ENCODE data around the gene RECK.
"Not testable (repeated sequence)": the region's sequence is repeated elsewhere in the genome, so short reads cannot be mapped to it uniquely, and the experiment has no call there.

The RECK gene

DNA sequence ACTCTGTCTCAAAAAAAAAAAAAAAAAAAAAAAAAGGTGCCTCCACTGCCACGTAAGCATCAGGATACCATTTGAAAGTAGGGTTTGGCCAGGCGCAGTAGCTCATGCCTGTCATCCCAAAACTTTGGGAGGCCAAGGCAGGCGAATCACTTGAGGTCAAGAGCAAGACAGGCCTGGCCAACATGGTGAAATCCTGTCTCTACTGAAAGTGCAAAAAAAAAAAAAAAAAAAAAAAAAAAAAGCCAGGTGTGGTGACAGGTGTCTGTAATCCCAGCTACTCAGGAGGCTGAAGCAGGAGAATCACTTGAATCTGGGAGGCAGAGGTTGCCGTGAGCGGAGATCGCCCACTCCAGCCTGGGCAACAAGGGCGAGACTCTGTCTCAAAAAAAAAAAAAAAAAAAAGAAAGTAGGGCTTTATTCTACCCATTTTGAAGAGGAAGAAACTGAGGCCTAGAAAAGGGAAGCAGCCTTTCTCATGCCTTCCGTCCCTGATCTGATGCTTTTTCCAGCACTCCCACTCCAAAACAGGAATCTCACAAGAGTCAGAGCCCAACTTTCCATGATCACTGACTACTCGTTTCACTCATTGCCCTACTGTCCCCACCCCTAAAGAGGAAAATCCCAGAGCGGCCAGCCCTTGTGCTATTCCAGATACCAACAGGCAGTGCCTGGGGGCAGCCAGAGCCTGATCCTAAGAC is 116.2 kb downstream of the RECK start:
- no peak for DNase-seq (ENCODE audit: low read depth)
- H3K4me3 ChIP-seq (ENCODE audit: low read length) = no peak overlapping the region
- no peak for TF ChIP-seq CTCF (IDR thresholded peaks at IDR 0.05; ENCODE audit: insufficient read depth, low read depth, low read length, missing control alignments)

- H3K4me3 ChIP-seq (ENCODE audit: low read length) = no peak overlapping the region
- no peak for DNase-seq (ENCODE audit: low read depth)
- TF ChIP-seq CTCF (IDR thresholded peaks at IDR 0.05; ENCODE audit: insufficient read depth, low read depth, low read length, missing control alignments) = no peak
These were observed 117.0 kb downstream of the RECK start for GRCh38 chr9:36153746-36154145.

GRCh38 chr9:36154331-36154952 is 117.7 kb downstream of the RECK start:
- no peak for TF ChIP-seq CTCF (IDR thresholded peaks at IDR 0.05; ENCODE audit: insufficient read depth, low read depth, low read length, missing control alignments)
- DNase-seq (ENCODE audit: low read depth) = peak; percentile 23

GRCh38 chr9:36156116-36156515 is 119.4 kb downstream of the RECK start:
- H3K4me3 ChIP-seq (ENCODE audit: low read length) = no peak overlapping the region
- no peak for DNase-seq (ENCODE audit: low read depth)
- TF ChIP-seq CTCF (IDR thresholded peaks at IDR 0.05; ENCODE audit: insufficient read depth, low read depth, low read length, missing control alignments) = no peak

More at GRCh38 chr9:36154331-36154952, 117.7 kb downstream of the RECK start:
- H3K4me3 ChIP-seq (ENCODE audit: low read length) = no peak overlapping the region

- DNase-seq (ENCODE audit: low read depth) = no peak
- no peak overlapping the region for H3K4me3 ChIP-seq (ENCODE audit: low read length)
These were observed 121.4 kb downstream of the RECK start for GRCh38 chr9:36158122-36158521.

GRCh38 chr9:36158917-36159316 is 122.2 kb downstream of the RECK start:
- no peak overlapping the region for H3K4me3 ChIP-seq (ENCODE audit: low read length)
- no peak for TF ChIP-seq CTCF (IDR thresholded peaks at IDR 0.05; ENCODE audit: insufficient read depth, low read depth, low read length, missing control alignments)
- DNase-seq (ENCODE audit: low read depth) = no peak

More at GRCh38 chr9:36158122-36158521, 121.4 kb downstream of the RECK start:
- no peak for TF ChIP-seq CTCF (IDR thresholded peaks at IDR 0.05; ENCODE audit: insufficient read depth, low read depth, low read length, missing control alignments)

GRCh38 chr9:36159509-36159908 is 122.8 kb downstream of the RECK start:
- DNase-seq (ENCODE audit: low read depth); H3K4me3 ChIP-seq (ENCODE audit: low read length): not testable (repeated sequence)

GRCh38 chr9:36160126-36160525 is 123.4 kb downstream of the RECK start:
- H3K4me3 ChIP-seq (ENCODE audit: low read length); DNase-seq (ENCODE audit: low read depth): not testable (repeated sequence)

All from epithelial cell of esophagus (primary cell).